Erythroblast (primary cell): ENCODE data around the gene MGAT5.

Experiments
- GATA1 ChIP-seq: IDR thresholded peaks from 2 replicates; pipeline ENCODE4 v1.6.1; 2011; ENCODE audit warnings: low read depth, mild to moderate bottlenecking, control low read depth, low read length, moderate library complexity
- POLR2A ChIP-seq: IDR thresholded peaks from 2 replicates; pipeline ENCODE4 v1.6.1; 2011; ENCODE audit warnings: mild to moderate bottlenecking, low read length

- no peak for TF ChIP-seq POLR2A
- no peak for TF ChIP-seq GATA1
Observed at GRCh38 chr2:134490559-134490958, 236.7 kb downstream of the MGAT5 start.
